ENCODE results near the gene FAM118A. TPM values are rescaled to one million over a fixed set of nuclear protein-coding genes. Genes with fewer than 3 reads are reported as not detected.

Gene FAM118A
- total and polyA plus RNA-seq, 10 donors, result 13.0 to 205 (median 57.8) TPM

DNA sequence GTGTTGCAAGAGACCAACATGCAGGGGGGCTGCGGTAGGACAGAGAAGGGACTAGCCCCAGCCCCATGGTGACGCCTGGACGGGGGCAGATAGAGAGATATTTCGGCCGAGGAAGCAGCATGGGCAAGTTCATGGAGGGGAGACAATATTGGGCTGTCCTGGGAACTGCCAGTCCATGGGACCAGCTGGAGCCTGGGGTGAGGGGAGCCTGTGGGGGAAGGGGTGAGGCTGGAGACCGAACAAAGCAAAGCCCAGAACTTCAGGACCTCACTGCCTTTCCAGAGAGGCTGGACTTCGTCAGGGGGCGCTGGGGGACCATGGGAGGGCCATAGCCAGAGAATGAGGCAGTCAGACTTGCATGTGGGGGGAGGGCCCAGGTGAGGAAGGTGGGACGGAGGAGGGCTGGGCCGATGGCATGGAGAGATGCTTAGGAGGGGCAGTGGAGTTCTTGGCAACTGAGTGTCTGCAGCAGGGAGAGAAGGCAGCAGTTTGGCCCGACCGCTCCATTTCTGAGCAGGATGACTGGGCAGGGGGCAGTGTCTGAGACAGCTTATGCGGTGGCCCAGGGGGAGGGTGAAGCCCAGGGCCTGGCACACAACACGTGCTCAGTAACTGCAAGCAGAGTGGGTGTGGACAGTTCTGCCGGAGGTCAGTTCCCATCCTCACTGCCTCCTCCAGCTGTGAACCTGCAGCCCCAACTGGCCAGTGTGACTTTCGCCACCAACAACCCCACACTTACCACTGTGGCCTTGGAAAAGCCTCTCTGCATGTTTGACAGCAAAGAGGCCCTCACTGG lies 24.3 kb upstream of the FAM118A start:
- TF ChIP-seq, protein P1, sequence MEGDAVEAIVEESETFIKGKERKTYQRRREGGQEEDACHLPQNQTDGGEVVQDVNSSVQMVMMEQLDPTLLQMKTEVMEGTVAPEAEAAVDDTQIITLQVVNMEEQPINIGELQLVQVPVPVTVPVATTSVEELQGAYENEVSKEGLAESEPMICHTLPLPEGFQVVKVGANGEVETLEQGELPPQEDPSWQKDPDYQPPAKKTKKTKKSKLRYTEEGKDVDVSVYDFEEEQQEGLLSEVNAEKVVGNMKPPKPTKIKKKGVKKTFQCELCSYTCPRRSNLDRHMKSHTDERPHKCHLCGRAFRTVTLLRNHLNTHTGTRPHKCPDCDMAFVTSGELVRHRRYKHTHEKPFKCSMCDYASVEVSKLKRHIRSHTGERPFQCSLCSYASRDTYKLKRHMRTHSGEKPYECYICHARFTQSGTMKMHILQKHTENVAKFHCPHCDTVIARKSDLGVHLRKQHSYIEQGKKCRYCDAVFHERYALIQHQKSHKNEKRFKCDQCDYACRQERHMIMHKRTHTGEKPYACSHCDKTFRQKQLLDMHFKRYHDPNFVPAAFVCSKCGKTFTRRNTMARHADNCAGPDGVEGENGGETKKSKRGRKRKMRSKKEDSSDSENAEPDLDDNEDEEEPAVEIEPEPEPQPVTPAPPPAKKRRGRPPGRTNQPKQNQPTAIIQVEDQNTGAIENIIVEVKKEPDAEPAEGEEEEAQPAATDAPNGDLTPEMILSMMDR (IDR thresholded peaks at IDR 0.05 in 8 of 11, conservative IDR thresholded peaks at IDR 0.05 in 3 of 11), result no peak
- TF ChIP-seq POLR2AphosphoS5 (IDR thresholded peaks at IDR 0.05), result no peak
- TF ChIP-seq POLR2A (IDR thresholded peaks at IDR 0.05), result no peak
- WGBS, 5 donors, result 56 to 67% (median 60%) methylated on average over 16 of the region's 16 CpGs
- intact Hi-C loops (cut with DNase I; ENCODE audit: low total_unique reads), result no loop called here
- Histone ChIP-seq H3K27me3 (replicated peaks in 1 of 7) (peaks cover 0 to 33% (median 11%) of the 10 kb centered on the region in 7 donors), H3K36me3 (no peaks in the 10 kb centered on the region), H3K4me3 (peak overlapping the region in 4 of 8 donors; percentile 21 to 60 (median 26)), H3K4me1 (peaks cover 4 to 69% (median 30%) of the 10 kb centered on the region in 6 donors), H3K27ac (peak overlapping the region in 1 of 8 donors; percentile 22), H3K9me3 (no peaks in the 10 kb centered on the region)
- no peak for DNase-seq

DNA sequence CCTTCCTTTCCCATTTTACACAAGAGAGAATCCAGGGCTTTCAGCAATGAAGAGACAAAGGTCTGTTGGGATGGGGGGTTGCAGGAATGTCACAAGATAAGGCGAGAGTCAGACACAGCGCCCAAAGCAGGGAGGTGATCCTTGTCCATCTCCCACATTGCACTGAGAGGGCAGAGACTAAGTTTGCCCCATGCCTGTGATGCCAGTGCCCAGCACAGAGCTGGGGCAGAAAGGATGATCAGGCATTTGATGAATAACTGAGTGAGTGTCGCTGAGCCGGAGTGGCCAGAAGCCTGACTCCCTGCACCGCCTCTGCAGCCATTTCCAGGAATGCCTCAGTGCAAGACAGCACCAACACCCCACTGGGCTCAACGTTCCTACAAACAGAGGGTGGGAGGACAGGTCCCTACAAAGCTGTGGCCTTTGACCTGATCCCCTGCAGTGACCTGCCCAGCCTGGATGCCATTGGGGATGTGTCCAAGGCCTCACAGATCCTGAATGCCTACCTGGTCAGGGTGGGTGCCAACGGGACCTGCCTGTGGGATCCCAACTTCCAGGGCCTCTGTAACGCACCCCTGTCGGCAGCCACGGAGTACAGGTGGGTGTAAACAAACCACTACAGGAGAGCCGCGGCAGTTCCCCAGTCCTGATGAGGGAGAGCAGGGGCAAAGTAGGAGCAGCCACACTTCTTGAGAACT lies 22.7 kb upstream of the FAM118A start:
- Histone ChIP-seq H3K4me1 (peaks cover 4 to 74% (median 30%) of the 10 kb centered on the region in 6 donors), H3K9me3 (no peaks in the 10 kb centered on the region), H3K27ac (peak overlapping the region in 4 of 8 donors; percentile 41 to 69 (median 62)), H3K27me3 (replicated peaks in 1 of 7) (peaks cover 0 to 33% (median 11%) of the 10 kb centered on the region in 7 donors), H3K4me3 (no peak overlapping the region), H3K36me3 (no peaks in the 10 kb centered on the region)
- DNase-seq, result no peak
- 82 to 91% (median 85%) methylated on average over 10 to 12 of the region's 12 CpGs for WGBS, 5 donors
- intact Hi-C loops (cut with DNase I; ENCODE audit: low total_unique reads), result no loop called here
- TF ChIP-seq POLR2A (IDR thresholded peaks at IDR 0.05) (no peak), POLR2AphosphoS5 (IDR thresholded peaks at IDR 0.05) (no peak)
- TF ChIP-seq, protein P1 (IDR thresholded peaks at IDR 0.05 in 8 of 11, conservative IDR thresholded peaks at IDR 0.05 in 3 of 11), result no peak

DNA sequence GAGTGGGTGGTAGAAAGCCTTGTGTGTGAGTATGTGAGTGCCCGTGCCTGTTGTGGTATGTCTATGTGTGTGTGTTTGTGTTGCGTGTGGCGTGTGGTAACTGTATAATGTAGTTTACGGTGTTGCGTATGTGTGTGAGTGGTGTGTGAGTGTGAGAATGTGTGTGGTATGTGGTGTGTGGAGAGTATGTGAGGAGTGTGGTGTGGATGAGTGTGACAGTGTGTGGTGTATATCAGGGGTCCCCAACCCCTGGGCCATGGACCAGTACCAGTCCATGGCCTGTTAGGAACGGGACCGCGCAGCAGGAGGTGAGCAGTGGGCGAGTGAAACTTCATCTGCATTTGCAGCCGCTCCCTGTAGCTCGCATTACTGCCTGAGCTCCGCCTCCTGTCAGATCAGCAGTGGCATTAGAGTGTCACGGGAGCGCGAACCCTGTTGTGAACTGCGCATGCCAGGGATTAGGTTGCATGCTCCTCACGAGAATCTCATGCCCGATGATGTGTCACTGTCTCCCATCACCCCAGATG lies 19.3 kb upstream of the FAM118A start:
- Histone ChIP-seq H3K4me3 (no peak overlapping the region), H3K4me1 (peaks cover 0 to 73% (median 22%) of the 10 kb centered on the region in 6 donors), H3K36me3 (no peaks in the 10 kb centered on the region), H3K27ac (no peak overlapping the region), H3K9me3 (no peaks in the 10 kb centered on the region), H3K27me3 (replicated peaks in 1 of 7) (peaks cover 0 to 16% (median 0%) of the 10 kb centered on the region in 7 donors)
- intact Hi-C loops (cut with DNase I; ENCODE audit: low total_unique reads), result no loop called here
- WGBS, 5 donors, result 60 to 73% (median 71%) methylated on average over 17 to 18 of the region's 18 CpGs
- DNase-seq, result no peak
- TF ChIP-seq, protein P1 (IDR thresholded peaks at IDR 0.05 in 8 of 11, conservative IDR thresholded peaks at IDR 0.05 in 3 of 11), result no peak
- TF ChIP-seq POLR2A (IDR thresholded peaks at IDR 0.05), result no peak
- TF ChIP-seq POLR2AphosphoS5 (IDR thresholded peaks at IDR 0.05), result no peak
